Jurkat, Clone E6-1 (cell line): ENCODE results near the gene PRKAR1B. TPM values are rescaled to one million over a fixed set of nuclear protein-coding genes. Genes with fewer than 3 reads are reported as not detected.

Source experiments
- DNase-seq: peaks from one replicate; pipeline ENCODE4 v3.0.0-alpha.2; 2011; ENCODE audit warnings: low read depth, low spot score
- H3K4me3 ChIP-seq: 2 replicates; pipeline ENCODE4 v1.5.1; 2011; ENCODE audit warnings: mild to moderate bottlenecking, low read length, control low read depth, moderate library complexity
- polyA plus RNA-seq: library from polyadenylated mRNA; unstranded; fragments of >200 nt; gene quantifications from one replicate; pipeline ENCODE4 v1.2.1, GENCODE V29; 2012; ENCODE audit warnings: missing spikeins; ENCODE audit not compliant: insufficient read length, insufficient read depth

The PRKAR1B gene
- polyA plus RNA-seq, result 41.9 TPM

- peak; percentile 22 for DNase-seq
- H3K4me3 ChIP-seq, result peak within 1 kb of the TSS; percentile 74
Observed at GRCh38 chr7:727104-727805, at the start of gene PRKAR1B. Gene PRKAR1B, minus strand, starts transcription at chr7:727281. Its CDS starts 15,776 bp downstream, at chr7:711505.

- no peak for DNase-seq
- H3K4me3 ChIP-seq, result no peak overlapping the region
Observed at GRCh38 chr7:776381-776780, 49.3 kb upstream of the PRKAR1B start.

- no peak overlapping the region for H3K4me3 ChIP-seq
- DNase-seq, result no peak
Observed at GRCh38 chr7:774161-775109, 47.4 kb upstream of the PRKAR1B start.

- H3K4me3 ChIP-seq, result no peak overlapping the region
- no peak for DNase-seq
Observed at GRCh38 chr7:773622-773915, 46.5 kb upstream of the PRKAR1B start.

GRCh38 chr7:772861-773621 is 46.0 kb upstream of the PRKAR1B start:
- DNase-seq, result no peak
- no peak overlapping the region for H3K4me3 ChIP-seq

- no peak overlapping the region for H3K4me3 ChIP-seq
- no peak for DNase-seq
Observed at GRCh38 chr7:772392-772791, 45.3 kb upstream of the PRKAR1B start.

- H3K4me3 ChIP-seq, result no peak overlapping the region
- DNase-seq, result no peak
Observed at GRCh38 chr7:772005-772294, 44.9 kb upstream of the PRKAR1B start.

- no peak for DNase-seq
- H3K4me3 ChIP-seq, result no peak overlapping the region
Observed at GRCh38 chr7:771234-772004, 44.3 kb upstream of the PRKAR1B start.

- no peak for DNase-seq
- H3K4me3 ChIP-seq, result no peak overlapping the region
Observed at GRCh38 chr7:770741-771166, 43.7 kb upstream of the PRKAR1B start.

GRCh38 chr7:770336-770735 is 43.3 kb upstream of the PRKAR1B start:
- no peak for DNase-seq
- H3K4me3 ChIP-seq, result no peak overlapping the region

GRCh38 chr7:768881-769504 is 41.9 kb upstream of the PRKAR1B start:
- DNase-seq, result no peak
- H3K4me3 ChIP-seq, result no peak overlapping the region

- H3K4me3 ChIP-seq, result no peak overlapping the region
- DNase-seq, result no peak
Observed at GRCh38 chr7:767941-768731, 41.1 kb upstream of the PRKAR1B start.

- H3K4me3 ChIP-seq, result no peak overlapping the region
- DNase-seq, result no peak
Observed at GRCh38 chr7:767580-767940, 40.5 kb upstream of the PRKAR1B start.

GRCh38 chr7:765383-765782 is 38.3 kb upstream of the PRKAR1B start:
- no peak overlapping the region for H3K4me3 ChIP-seq
- DNase-seq, result no peak

- H3K4me3 ChIP-seq, result no peak overlapping the region
- DNase-seq, result no peak
Observed at GRCh38 chr7:763762-764161, 36.7 kb upstream of the PRKAR1B start.

GRCh38 chr7:762885-763284 is 35.8 kb upstream of the PRKAR1B start:
- no peak overlapping the region for H3K4me3 ChIP-seq
- DNase-seq, result no peak

GRCh38 chr7:761631-762030 is 34.5 kb upstream of the PRKAR1B start:
- no peak overlapping the region for H3K4me3 ChIP-seq
- DNase-seq, result no peak

GRCh38 chr7:761101-761500 is 34.0 kb upstream of the PRKAR1B start:
- H3K4me3 ChIP-seq, result no peak overlapping the region
- no peak for DNase-seq
